ENCODE data around the gene TP53RK.

Gene TP53RK

DNA sequence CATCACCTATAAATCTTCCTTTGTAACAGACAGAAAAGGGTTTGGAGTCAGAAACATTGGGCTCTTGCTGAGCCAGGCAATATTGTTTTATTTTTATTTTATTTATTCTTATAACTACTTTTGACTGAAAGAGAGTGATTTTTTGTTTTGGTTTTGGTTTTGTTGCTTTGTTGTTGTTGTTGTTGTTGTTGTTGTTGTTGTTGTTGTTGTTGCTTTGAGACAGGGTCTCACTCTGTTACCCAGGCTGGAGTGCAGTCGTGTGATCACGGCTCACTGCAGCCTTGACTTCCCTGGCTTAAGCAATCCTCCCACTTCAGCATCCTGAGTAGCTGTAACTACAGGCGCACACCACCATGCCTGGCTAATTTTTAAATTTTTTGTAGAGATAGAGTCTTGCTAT, 22.9 kb downstream of the TP53RK start:
- DNase-seq (ENCODE audit: low spot score) (no peak), FAIRE-seq (no peak)

DNA sequence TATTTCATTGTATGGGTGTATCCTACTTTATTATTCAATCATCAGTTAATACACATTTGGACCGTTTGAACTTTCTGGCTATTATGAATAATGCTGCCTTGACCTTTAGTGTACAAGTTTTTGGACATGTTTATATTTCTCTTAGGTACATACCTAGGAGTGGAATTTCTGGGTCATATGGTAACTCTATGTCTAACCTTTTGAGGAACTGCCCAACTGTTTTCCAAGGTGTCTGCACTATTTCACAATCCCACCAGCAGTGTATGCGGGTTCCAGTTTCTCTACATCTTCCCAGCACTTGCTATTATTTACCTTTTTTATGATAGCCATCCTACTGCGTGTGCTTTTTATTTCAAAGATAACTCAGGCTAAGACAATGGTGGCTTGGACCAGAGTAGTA, 23.6 kb downstream of the TP53RK start:
- DNase-seq (ENCODE audit: low spot score) (no peak), FAIRE-seq (no peak)

DNA sequence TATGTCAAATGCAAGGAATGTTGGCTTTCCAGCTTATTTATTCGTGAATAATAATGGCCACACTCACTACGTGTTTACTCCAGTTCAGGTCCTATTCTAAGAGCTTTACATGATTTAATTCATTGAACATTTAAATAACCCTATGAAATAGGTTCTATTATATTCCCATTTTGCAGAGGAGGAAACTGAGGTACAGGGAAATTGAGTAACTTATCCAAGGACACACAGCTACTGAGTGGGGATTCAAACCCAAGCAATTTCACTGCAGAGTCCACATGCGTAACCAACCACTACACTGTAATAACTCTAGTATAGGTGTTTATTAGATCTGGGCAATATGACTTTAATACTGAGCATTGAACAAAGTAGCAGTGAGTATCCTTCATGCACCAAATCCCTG, 25.7 kb downstream of the TP53RK start:
- no peak for FAIRE-seq

DNA sequence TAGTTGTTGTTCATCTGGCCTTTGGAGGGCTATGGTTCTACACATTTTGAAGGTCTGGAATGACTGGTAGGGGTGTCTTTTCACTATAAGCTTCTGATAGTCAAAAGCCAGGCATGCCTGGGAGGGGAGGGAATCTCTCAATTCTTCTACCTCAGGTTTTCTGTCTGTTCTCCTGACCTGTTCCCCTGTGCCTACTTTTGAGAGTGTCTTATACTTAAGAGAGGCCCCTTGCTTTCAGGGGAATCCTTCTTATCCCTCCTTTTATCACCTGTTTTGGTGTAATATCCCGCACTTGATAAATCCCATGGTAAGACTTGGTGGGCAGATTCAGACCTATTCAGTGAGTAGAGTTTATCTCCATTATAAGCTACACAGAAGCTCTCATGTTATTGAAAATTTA, 27.6 kb downstream of the TP53RK start:
- DNase-seq (ENCODE audit: low spot score) (no peak), FAIRE-seq (no peak)

More for the DNA sequence above, 25.7 kb downstream of the TP53RK start:
- DNase-seq (ENCODE audit: low spot score), result no peak

DNA sequence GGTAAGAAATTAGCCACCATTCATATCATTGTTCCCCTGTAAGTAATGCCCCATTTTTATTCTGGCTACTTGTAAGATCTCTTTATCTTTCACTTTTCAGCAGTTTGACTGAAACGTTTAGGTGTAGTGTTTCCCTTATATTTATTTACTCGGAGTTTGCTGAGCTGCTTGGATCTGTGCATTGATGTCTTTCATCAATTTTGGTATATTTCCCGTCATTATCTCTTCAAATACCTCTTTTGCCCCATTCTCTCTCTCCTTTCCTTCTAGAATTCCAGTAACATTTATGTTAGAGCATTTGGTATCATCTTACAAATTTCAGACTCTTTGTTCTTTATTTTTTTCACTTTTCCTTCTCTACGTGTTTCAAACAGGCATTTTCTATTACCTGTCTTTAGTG, 28.8 kb downstream of the TP53RK start:
- DNase-seq (ENCODE audit: low spot score), result no peak
- no peak for FAIRE-seq

DNA sequence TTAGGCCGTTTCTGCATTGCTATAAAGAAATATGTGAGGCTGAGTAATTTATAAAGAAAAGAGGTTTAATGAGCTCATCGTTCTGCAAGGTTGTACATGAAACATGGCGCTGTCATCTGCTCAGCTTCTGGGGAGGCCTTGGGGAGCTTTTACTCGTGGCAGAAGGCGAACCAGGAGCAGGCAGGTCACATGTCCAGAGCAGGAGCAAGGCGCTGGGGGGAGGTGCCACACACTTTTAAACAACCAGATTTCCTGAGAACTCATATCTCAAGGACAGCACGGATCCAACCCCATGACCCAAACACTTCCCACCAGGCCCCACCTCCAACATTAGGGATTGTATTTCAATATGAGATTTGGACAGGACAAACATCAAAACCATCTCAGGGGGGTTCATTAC, 31.6 kb downstream of the TP53RK start:
- FAIRE-seq, result no peak
- DNase-seq (ENCODE audit: low spot score), result no peak

DNA sequence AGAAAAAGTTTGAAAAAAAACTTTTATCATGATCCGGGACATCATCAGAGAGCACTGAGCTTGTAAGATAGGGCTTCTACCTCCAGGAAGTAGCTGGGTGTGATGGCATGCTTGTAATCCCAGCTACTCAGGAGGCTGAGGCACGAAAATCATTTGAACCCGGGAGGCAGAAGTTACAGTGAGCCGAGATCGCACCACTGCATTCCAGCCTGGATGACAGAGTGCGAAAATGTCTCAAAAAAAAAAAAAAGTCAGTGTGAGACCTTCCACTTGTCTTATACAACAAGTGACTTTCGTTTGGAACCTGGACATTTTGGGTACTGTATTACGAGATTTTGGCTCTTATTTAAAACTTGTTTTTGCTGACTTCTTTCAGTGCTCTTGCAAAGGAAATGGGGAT, 32.1 kb downstream of the TP53RK start:
- FAIRE-seq, result no peak
- DNase-seq (ENCODE audit: low spot score), result no peak

DNA sequence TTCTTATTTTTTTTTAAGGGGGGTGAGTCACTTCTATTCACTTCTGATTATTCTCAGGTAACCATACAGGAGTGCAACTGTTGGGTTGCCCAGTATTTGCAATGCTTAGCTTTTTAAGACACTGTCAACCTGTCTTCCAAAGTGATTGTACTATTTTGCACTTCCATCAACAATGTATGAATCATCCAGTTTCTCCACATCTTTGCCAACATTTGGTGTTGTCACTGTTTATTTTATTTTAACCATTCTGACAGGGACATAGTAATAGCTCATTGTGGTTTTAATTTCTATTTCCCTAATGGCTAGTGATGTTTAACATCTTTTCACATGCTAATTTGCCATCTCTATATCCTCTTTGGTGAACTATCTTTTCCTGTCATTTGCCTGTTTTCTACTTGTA, 36.5 kb downstream of the TP53RK start:
- DNase-seq (ENCODE audit: low spot score) (no peak), FAIRE-seq (no peak)

DNA sequence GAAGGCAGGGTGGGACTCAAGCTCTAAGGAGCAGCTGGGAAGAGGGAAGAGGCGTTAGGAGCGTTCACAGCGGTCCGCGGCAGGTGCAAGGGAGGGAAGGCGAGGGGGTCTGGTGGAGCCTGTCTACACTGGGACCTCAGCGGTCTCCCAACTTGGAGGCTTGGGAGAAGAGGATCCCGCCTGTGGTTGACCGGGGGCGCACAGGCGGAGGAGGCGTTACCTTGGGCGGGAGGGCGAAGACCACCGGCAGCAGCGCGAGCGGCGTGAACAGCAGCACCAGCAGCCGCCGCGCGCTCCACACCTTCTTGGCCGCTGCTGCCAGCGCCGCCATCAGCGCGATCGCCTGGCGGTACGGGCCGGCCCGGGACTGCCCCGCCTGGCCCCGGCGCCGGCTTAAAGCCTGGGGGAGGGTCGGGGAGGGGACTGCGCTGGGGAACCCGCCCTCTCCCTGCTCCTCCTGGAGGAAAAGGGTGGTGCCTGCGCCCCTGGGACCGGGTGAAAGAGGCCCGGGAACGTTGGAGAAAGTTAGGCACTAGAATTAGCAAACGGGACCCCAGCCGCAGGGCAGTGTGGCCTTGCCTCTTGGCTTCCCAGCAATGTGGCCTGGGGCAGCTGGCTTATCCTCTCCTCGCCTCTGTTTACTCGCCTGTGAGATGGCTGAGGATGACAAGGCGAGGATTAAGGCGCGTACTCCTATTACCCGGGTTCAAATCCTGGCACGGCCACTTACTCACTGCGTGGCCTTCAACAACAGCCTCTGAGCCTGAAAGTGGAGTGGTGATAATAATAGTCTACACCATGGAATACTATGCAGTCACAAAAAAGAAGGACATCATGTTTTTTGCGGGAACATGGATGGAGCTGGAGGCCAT, 37.9 kb downstream of the TP53RK start, which contains the start of gene SLC13A3:
Gene SLC13A3, minus strand, starts transcription at position 369 of the 872 bp plus-strand sequence. Its CDS starts 38 bp downstream, at position 331.
- FAIRE-seq (no peak), DNase-seq (ENCODE audit: low spot score) (no peak)

DNA sequence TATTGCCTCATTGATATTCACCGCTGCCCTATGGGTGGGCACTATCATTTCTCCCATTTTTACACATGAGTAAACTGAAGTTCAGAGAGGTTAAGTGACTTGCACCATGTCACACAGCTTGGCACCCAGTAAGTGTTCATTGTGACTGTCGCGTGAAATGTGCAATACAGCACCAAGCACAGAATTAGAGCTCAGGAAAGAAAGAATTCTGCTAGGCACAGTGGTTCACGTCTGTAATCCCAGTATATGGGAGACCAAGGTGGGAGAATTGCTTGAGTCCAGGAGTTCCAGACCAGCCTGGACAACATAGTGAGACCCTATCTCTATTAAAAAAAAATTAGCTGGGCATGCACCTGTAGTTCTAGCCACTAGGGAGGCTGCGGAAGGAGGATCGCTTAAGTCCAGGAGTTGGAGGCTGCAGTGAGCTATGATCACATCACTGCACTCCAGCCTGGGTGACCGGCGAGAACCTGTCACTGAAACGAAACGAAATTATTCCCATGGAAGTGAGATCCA, 38.6 kb downstream of the TP53RK start:
- FAIRE-seq, result no peak
- DNase-seq (ENCODE audit: low spot score), result no peak

DNA sequence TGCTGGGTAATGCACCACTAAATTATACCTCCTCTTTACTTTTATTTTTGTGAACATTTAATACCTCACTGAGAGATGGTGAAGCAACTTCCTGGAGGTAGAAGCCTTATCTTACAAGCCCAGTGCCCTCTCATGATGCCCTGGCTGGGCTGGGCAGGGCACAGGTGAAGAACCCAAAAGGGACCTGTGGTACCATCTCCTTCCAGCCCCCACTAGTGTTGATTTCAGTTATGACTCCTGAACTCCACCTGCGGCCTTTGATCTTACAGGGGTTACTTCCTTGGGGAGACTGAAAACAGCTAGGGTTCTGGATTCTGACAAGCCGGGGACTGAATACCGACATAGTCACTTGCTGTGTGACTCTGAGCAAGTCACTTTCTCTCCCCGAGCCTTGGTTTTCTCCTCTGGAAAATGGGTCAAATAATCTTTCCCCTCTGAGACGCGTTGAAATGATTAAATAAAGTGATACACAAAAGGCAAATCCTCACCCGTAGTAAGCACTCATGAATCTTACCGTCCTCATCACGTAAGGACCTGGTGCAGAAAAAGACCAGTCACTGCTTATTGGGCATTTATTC, 39.2 kb downstream of the TP53RK start:
- DNase-seq (ENCODE audit: low spot score) (no peak), FAIRE-seq (no peak)

DNA sequence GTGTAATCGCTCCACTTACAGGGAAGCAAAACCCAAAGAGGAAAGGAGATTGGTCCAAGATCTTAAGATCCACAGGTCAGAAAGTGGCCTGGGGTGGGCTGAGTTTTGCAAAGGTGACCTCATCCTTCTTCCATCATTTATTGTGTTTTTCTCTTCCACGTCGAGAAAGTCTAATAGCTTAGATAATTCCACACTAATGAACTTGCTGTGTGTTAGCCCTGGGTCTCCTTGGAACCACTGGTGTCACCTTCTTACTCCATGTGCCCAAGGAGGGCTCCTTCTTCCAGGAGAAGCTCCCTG, 39.6 kb downstream of the TP53RK start:
- FAIRE-seq, result no peak
- no peak for DNase-seq (ENCODE audit: low spot score)

DNA sequence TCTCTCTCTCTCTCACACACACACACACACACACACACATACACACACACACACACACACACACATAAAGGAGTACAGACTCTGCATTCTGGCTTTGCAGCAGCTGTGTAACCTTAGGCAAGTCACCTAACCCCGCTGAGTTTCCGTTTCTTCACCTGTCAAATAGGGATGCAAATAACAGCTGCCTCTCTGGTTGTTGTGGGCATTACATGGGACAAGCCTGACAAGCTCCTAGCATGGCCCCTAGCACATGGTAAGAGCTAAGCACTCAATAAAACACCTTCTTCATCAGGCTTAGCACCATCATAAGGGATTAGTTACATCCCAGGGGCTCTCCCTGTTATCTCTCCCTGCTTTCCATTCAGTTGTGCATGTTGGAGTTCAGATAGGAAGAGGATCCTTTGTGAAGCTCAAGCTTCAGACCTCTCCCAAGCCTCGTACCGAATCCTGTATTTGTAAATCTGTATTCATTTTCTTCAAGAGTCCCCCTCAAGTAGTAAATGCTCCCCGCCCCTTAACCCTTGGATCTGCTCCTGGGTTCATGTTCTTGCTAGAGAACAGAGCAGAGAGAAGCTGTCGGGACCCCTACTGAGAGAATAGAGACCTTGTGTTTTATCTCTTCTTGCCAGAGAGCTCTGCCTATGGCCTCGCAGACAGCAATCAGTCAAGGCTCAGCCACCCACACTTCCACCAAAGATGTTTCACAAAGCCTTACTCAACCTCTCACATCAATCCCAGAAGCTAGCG, 40.2 kb downstream of the TP53RK start:
- DNase-seq (ENCODE audit: low spot score) (no peak), FAIRE-seq (no peak)

DNA sequence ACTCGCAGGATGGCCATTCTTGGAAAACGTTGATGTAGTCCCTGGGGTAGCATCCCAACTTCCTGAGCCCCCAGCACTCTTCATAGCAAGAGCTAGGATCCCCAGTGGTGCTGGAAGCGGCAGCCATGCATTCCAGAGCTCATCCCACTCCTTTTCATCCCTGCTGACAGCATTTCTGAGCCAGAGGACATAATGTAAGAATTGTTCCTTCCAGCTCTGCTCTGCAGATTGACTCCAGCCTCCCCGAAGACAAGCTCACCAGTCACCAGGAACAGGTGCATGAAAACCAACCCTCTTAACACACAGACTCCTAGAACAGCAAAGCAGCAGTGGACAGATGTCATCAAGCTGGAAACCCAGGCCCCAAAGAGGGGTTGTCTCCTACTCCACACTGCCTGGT, 41.8 kb downstream of the TP53RK start:
- FAIRE-seq (no peak), DNase-seq (ENCODE audit: low spot score) (no peak)

DNA sequence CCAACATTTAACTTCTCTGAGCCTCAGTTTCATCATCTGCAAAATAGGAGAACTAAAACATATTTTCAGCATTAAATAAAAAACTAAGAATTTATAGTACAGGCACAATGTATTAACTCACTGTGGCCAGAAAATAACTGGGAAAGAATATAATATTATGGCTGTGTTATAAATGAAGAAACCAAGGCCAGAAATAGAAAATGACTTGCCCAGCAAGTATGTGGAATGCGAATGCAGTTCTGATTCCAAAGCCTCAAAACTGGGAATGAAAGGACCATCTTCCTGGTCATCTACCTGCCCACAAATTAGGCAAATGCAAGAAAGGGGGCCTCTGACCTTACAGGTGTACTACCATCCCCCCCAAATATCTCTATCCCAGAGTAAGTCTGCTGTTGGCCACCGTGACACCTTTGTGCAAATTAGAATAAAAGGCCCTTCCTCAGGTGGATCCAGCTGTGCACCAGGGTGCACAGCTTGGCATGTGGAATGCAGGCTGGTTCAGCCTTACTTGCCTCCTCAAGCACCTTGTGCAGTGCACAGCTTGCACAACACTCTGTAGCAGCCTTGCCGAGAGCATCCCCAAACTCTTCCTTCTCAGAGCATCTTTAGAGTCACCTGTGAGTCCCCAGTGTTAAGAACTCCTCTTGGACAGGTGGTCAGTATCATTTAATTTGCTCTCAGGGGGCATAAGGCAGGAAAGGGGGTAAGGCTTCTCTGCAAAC, 42.4 kb downstream of the TP53RK start:
- no peak for DNase-seq (ENCODE audit: low spot score)
- no peak for FAIRE-seq

DNA sequence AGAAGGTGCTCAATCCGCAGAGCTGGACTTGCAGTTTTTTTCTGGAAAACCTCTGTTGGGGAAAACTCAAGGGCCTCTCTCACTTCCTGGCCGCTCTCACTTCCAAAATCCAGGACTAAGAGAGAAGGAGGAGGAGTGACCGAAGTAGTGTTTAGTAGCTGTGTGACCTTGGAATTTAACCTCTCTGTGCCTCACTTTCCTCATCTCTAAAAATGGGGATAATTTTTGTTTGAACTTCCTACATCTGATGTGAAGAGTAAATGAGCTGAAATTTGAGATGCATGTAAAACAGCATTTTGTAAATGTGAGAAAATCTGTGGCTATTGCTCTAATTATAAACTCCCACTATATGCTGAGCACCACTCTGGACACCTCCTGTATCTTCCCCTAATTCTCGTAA, 43.1 kb downstream of the TP53RK start:
- no peak for FAIRE-seq
- no peak for DNase-seq (ENCODE audit: low spot score)

DNA sequence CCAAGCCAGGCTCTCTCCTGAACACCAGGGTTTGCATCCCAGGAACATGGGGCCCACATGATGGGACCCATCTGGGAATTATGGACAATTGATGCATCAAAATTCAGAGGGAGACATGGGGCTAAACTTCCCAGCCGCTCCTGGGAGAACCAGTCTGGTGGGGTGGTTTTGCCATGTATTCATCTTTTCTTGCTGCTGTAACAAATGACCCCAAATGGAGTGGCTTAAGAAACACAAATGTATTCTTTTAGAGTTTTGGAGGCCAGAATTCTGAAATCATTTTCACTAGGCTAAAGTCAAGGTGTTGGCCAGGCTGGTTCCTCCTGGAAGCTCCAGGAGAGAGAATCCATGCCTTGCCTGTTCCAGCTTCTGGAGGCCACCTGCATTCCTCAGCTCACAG, 44.5 kb downstream of the TP53RK start:
- FAIRE-seq (no peak), DNase-seq (ENCODE audit: low spot score) (no peak)

DNA sequence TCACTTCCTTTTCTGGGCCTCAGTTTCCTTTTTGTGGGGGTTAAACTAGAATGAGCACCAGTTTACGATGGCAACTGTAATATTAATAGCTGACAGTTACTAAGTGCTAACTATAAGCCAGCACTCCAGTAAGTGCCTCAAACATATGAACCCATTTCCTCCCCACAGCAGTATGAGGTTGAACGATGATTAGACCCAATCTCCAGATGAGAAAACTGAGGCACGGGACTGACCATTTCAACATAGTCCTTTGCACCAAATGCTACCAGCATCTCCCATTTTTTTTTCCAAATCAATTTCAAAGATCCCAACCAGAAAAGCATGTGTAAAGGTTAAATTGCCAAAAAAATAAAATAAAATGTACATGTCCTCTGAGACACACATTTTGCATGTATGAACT, 45.1 kb downstream of the TP53RK start:
- DNase-seq (ENCODE audit: low spot score), result no peak
- no peak for FAIRE-seq

DNA sequence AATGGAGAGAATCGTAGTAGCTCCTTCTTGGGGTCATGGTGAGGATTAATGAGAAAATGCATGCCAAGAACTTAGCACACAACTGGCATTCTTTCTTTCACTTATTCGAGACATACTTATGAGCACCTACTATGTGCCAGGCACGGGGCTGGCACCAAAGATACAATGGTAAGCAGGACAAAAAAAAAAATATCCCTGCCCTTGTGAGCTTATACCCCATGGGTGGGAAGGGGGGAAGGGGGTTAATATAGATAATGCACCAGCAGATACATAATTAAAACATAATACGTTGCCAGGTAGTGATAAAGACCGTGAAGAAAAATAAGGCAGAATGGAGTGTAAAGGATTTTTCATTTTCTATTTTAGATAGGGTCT, 46.3 kb downstream of the TP53RK start:
- DNase-seq (ENCODE audit: low spot score) (no peak), FAIRE-seq (no peak)

DNA sequence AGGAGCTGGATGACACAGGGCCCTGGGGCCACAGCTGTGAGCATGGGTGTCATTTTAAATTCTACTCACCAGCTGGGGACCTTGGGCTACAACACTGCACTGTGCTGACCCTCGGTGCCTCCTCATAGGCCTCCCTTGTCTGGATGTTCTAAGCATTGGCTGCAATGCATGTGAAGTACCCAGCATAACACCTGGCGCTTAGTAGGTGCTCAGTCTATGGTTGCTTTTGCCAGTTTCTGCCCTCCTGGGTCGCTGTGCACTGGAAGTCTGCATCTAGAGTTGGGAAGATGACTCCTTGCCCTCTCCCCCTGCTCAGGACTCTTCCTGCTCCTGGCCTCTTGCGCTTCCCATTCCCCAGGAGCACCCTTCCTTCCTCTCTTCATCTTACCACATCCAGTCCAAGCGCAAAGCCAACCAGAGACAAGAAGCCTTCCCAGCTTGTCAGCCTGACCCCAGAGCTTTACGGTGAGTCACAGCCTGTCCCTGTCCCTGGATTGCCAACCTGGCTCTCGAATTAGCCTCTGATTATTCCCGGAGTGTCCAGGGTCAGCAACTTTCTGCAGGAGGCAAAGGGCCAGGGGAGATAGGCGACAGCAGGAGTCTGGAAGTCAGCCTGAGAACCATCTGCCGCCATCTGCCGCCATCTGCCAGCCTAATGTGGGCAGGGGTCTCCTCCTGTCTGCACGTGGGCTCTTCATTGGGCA, 46.8 kb downstream of the TP53RK start:
- FAIRE-seq (peak; percentile 30), DNase-seq (ENCODE audit: low spot score) (no peak)

DNA sequence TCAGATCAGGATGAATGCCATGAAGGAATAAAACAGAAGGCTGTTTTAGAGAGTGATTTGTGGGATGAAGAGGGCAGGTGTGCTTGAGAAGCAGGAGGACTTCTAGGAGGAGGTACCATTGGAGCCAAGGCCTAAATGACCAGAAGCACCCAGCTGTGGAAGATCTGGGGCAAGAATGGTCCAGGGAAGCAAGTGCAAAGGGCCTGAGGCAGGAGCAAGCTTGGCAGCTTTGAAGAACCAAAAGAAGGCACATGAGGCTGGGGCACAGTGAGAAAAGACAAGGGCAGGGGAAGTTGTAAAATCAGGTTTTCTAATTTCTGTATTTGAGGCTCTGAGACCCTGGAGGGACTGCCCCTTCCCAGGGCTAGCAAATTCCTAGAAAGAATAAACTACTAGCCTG, 47.8 kb downstream of the TP53RK start:
- DNase-seq (ENCODE audit: low spot score) (no peak), FAIRE-seq (no peak)

All from urothelium cell line (cell line).